Measurements from ENCODE around the gene IFITM10. TPM values are rescaled to one million over a fixed set of nuclear protein-coding genes. Genes with fewer than 3 reads are reported as not detected.

Gene IFITM10
- total RNA-seq, 1 donor from 2014 or later, result 0.66 TPM

GRCh38 chr11:1763796-1764661, 13.6 kb upstream of the IFITM10 start, which contains the start of gene CTSD:
CTSD (minus strand) TSS chr11:1763927; CDS start chr11:1763859, 68 bp downstream.
- intact Hi-C loops (cut with micrococcal nuclease), result loop anchor here (2.0 kb wide), 1 partner anchor 637 kb away; the partner anchor contains the start of gene TSSC4

- intact Hi-C loops (cut with micrococcal nuclease), result loop anchor here (2.0 kb wide), 1 partner anchor 637 kb away; the partner anchor contains the start of gene TSSC4
Measured at GRCh38 chr11:1763336-1763795, 13.0 kb upstream of the IFITM10 start.

- intact Hi-C loops (cut with micrococcal nuclease), result loop anchor here (2.0 kb wide), 1 partner anchor 638 kb away; the partner anchor contains the start of gene TSSC4
Measured at GRCh38 chr11:1762537-1763302, 12.3 kb upstream of the IFITM10 start.

- intact Hi-C loops (cut with micrococcal nuclease), result loop anchor here (2.0 kb wide), 1 partner anchor 639 kb away; the partner anchor contains the start of gene TSSC4
Measured at GRCh38 chr11:1761857-1762536, 11.6 kb upstream of the IFITM10 start.

- intact Hi-C loops (cut with micrococcal nuclease), result no loop called here
Measured at GRCh38 chr11:1761110-1761856, 10.9 kb upstream of the IFITM10 start.

- intact Hi-C loops (cut with micrococcal nuclease), result no loop called here
Measured at GRCh38 chr11:1760351-1761109, 10.1 kb upstream of the IFITM10 start.

GRCh38 chr11:1759851-1760220, 9.4 kb upstream of the IFITM10 start:
- intact Hi-C loops (cut with micrococcal nuclease), result loop anchor here (5.0 to 10.0 kb wide), 3 partner anchors 65 to 92 kb away; partner anchors contain the start of genes KRTAP5-6, LSP1, SYT8 and TNNI2

GRCh38 chr11:1759151-1759850, 8.9 kb upstream of the IFITM10 start:
- intact Hi-C loops (cut with micrococcal nuclease), result loop anchor here (5.0 to 10.0 kb wide), 3 partner anchors 64 to 93 kb away; partner anchors contain the start of genes KRTAP5-6, LSP1, SYT8 and TNNI2

GRCh38 chr11:1758611-1759150, 8.3 kb upstream of the IFITM10 start:
- intact Hi-C loops (cut with micrococcal nuclease), result loop anchor here (5.0 to 10.0 kb wide), 3 partner anchors 64 to 94 kb away; partner anchors contain the start of genes KRTAP5-6, LSP1, SYT8 and TNNI2

- intact Hi-C loops (cut with micrococcal nuclease), result loop anchor here (5.0 to 10.0 kb wide), 3 partner anchors 63 to 94 kb away; partner anchors contain the start of genes KRTAP5-6, LSP1, SYT8 and TNNI2
Measured at GRCh38 chr11:1757861-1758610, 7.6 kb upstream of the IFITM10 start.

GRCh38 chr11:1756791-1757771, 6.7 kb upstream of the IFITM10 start:
- intact Hi-C loops (cut with micrococcal nuclease), result loop anchor here (5.0 to 10.0 kb wide), 3 partner anchors 62 to 95 kb away; partner anchors contain the start of genes KRTAP5-6, LSP1, SYT8 and TNNI2

GRCh38 chr11:1755692-1756561, 5.5 kb upstream of the IFITM10 start:
- intact Hi-C loops (cut with micrococcal nuclease), result loop anchor here (5.0 to 10.0 kb wide), 3 partner anchors 61 to 96 kb away; partner anchors contain the start of genes KRTAP5-6, LSP1, SYT8 and TNNI2

- intact Hi-C loops (cut with micrococcal nuclease), result loop anchor here (5.0 to 10.0 kb wide), 3 partner anchors 61 to 97 kb away; partner anchors contain the start of genes KRTAP5-6, LSP1, SYT8 and TNNI2
Measured at GRCh38 chr11:1755344-1755691, 4.9 kb upstream of the IFITM10 start.

GRCh38 chr11:1754376-1755150, 4.2 kb upstream of the IFITM10 start:
- intact Hi-C loops (cut with micrococcal nuclease), result loop anchor here (5.0 to 10.0 kb wide), 3 partner anchors 60 to 98 kb away; partner anchors contain the start of genes KRTAP5-6, LSP1, SYT8 and TNNI2
